ENCODE results near the gene SASH1.

DNA sequence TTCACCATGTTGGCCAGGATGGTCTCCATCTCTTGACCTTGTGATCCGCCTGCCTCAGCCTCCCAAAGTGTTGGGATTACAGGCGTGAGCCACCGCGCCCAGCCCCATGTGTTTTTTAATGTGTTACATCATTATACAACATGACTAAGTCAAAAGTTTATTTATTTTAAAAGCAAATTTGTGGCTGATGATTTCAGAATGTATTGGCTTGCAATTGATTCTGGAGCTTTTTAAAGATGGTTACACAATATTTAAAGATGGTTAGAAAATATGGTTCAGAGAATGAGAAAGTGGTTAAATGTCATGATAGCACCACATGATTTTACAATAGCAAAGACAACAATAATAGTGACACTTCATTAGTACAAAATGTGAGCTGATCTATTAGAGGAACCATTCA is 80.5 kb downstream of the SASH1 start:
- TF ChIP-seq, protein P1, sequence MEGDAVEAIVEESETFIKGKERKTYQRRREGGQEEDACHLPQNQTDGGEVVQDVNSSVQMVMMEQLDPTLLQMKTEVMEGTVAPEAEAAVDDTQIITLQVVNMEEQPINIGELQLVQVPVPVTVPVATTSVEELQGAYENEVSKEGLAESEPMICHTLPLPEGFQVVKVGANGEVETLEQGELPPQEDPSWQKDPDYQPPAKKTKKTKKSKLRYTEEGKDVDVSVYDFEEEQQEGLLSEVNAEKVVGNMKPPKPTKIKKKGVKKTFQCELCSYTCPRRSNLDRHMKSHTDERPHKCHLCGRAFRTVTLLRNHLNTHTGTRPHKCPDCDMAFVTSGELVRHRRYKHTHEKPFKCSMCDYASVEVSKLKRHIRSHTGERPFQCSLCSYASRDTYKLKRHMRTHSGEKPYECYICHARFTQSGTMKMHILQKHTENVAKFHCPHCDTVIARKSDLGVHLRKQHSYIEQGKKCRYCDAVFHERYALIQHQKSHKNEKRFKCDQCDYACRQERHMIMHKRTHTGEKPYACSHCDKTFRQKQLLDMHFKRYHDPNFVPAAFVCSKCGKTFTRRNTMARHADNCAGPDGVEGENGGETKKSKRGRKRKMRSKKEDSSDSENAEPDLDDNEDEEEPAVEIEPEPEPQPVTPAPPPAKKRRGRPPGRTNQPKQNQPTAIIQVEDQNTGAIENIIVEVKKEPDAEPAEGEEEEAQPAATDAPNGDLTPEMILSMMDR (IDR thresholded peaks at IDR 0.05 in 2 of 3, conservative IDR thresholded peaks at IDR 0.05 in 1 of 3; ENCODE audit: borderline replicate concordance in 1 of 3, insufficient read depth in 1 of 3, low read depth in 2 of 3, low read length in 2 of 3), result no peak
- TF ChIP-seq POLR2AphosphoS5 (IDR thresholded peaks at IDR 0.05; ENCODE audit: low read depth, low read length) (no peak), EGR1 (IDR thresholded peaks at IDR 0.05; ENCODE audit: low read depth) (no peak), ATF3 (IDR thresholded peaks at IDR 0.05) (no peak), POLR2A (IDR thresholded peaks at IDR 0.05; ENCODE audit: borderline replicate concordance, extremely low read depth, insufficient read depth, insufficient read length) (no peak), CBX3 (IDR thresholded peaks at IDR 0.05; ENCODE audit: low read depth) (no peak), JUND (IDR thresholded peaks at IDR 0.05) (no peak), ZNF274 (IDR thresholded peaks at IDR 0.05; ENCODE audit: low read depth, low read length) (no peak), YY1 (IDR thresholded peaks at IDR 0.05; ENCODE audit: extremely low read depth, insufficient replicate concordance, low read depth, low read length) (no peak)
